Effector memory CD4-positive, alpha-beta T cell (primary cell): Measurements from ENCODE around the gene PGLYRP4.

ENCODE experiments used
- DNase-seq, 3 donors: peaks; one replicate each; pipeline ENCODE4 v3.0.0-alpha.2; 2020
- H3K27ac ChIP-seq: 2 replicates; pipeline ENCODE4 v1.7.0; 2013; ENCODE audit warnings: mild to moderate bottlenecking, low read length, moderate library complexity; ENCODE audit not compliant: insufficient read depth, poor library complexity, severe bottlenecking
- H3K27me3 ChIP-seq: replicated peaks from 2 replicates; pipeline ENCODE4 v1.7.0; 2013; ENCODE audit warnings: mild to moderate bottlenecking, low read length; ENCODE audit not compliant: insufficient read depth, control insufficient read depth, poor library complexity, severe bottlenecking
- H3K36me3 ChIP-seq: 2 replicates; pipeline ENCODE4 v1.7.0; 2013; ENCODE audit warnings: mild to moderate bottlenecking, low read length, moderate library complexity; ENCODE audit not compliant: control insufficient read depth, insufficient read depth
- H3K4me1 ChIP-seq: 2 replicates; pipeline ENCODE4 v1.7.0; 2013; ENCODE audit warnings: low read length, mild to moderate bottlenecking; ENCODE audit not compliant: control insufficient read depth, insufficient read depth, poor library complexity, severe bottlenecking
- H3K4me3 ChIP-seq: 2 replicates; pipeline ENCODE4 v1.7.0; 2013; ENCODE audit warnings: low read length, low read depth, mild to moderate bottlenecking; ENCODE audit not compliant: insufficient read depth, poor library complexity, severe bottlenecking
- H3K9me3 ChIP-seq: 2 replicates; pipeline ENCODE4 v1.7.0; 2013; ENCODE audit warnings: mild to moderate bottlenecking, low read length, moderate library complexity; ENCODE audit not compliant: control insufficient read depth

The PGLYRP4 gene

DNA sequence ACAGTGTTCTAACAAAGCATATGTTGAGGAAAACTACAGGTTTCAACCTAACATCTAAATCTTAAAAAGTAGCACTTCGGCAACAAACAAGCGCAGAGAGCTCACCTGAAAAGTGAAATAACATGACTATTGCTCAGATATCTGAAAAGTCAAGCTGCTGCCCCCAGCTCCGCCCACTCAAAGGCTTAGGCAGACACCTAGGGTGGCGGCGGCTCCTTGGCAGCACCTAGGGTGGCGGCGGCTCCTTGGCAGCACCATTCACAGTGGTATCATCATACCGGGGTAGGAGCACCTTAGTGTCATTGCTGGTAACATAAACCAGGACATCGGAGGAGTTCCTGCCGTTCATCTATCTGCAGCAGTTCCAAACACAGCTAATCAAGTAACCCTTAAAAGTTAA lies 30.9 kb upstream of the PGLYRP4 start:
- Histone ChIP-seq H3K4me3 (no peak overlapping the region), H3K27me3 (no peaks in the 10 kb centered on the region), H3K9me3 (no peaks in the 10 kb centered on the region), H3K27ac (no peak overlapping the region), H3K36me3 (no peaks in the 10 kb centered on the region), H3K4me1 (no peaks in the 10 kb centered on the region)
- no peak for DNase-seq

- H3K27me3 ChIP-seq, result no peaks in the 10 kb centered on the region
- no peaks in the 10 kb centered on the region for H3K36me3 ChIP-seq
- no peak for DNase-seq
- H3K27ac ChIP-seq, result no peak within 1 kb of the TSS
- no peak within 1 kb of the TSS for H3K4me3 ChIP-seq
- H3K9me3 ChIP-seq, result no peaks in the 10 kb centered on the region
- no peaks in the 10 kb centered on the region for H3K4me1 ChIP-seq
Measured at GRCh38 chr1:153375511-153375910, 26.9 kb upstream of the PGLYRP4 start, which contains the start of gene S100A12. TSS of gene S100A12 (minus strand) at chr1:153375621. CDS start at chr1:153374592, 1,029 bp downstream.

DNA sequence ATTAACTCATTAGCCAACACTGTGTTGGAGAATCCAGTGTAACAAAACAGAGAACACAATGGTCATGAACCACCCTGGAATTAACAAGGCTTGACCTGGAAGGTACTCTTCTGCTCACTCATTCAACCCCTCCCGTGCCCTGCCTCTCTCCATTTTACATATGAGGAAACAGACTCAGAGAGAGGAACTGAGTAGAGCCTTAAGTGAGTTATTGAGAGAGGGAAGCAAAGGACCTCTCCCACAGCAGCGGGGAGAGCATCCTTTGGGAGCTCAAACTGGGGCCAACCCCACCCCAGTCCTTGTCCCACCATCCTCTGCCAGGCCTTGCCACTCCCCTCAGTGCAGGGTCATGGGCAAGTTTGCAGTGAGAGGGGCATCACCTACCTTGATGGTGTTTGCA lies 25.4 kb upstream of the PGLYRP4 start:
- no peaks in the 10 kb centered on the region for H3K27me3 ChIP-seq
- no peaks in the 10 kb centered on the region for H3K9me3 ChIP-seq
- no peak overlapping the region for H3K4me3 ChIP-seq
- H3K4me1 ChIP-seq, result no peaks in the 10 kb centered on the region
- no peak for DNase-seq
- H3K27ac ChIP-seq, result no peak overlapping the region
- no peaks in the 10 kb centered on the region for H3K36me3 ChIP-seq

GRCh38 chr1:153372571-153372970 lies 23.9 kb upstream of the PGLYRP4 start:
- no peaks in the 10 kb centered on the region for H3K4me1 ChIP-seq
- H3K27ac ChIP-seq, result no peak overlapping the region

GRCh38 chr1:153371231-153371630 lies 22.6 kb upstream of the PGLYRP4 start:
- no peak for DNase-seq
- H3K4me1 ChIP-seq, result no peaks in the 10 kb centered on the region

More at GRCh38 chr1:153372571-153372970, 23.9 kb upstream of the PGLYRP4 start:
- DNase-seq, result no peak
- H3K9me3 ChIP-seq, result no peaks in the 10 kb centered on the region
- H3K4me3 ChIP-seq, result no peak overlapping the region
- H3K27me3 ChIP-seq, result no peaks in the 10 kb centered on the region
- no peaks in the 10 kb centered on the region for H3K36me3 ChIP-seq

DNA sequence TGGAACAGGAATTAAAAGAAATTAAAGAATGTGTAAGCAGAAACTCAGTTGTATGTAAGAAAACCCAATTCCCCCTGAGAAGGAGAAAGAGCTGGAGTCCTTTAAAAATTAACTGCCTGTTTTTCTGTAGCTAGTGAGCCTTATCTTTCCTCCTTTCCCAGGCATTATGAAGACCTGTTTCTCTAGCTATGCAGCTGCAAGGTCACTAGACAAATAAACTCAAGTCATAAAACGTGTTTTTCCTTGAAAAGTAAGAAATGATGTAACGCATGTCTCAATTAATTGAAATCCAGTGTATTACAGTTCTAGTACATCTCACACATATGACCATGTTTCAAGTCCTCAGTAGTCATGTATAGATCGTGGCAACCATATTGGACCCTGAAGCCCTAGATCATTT lies 21.5 kb upstream of the PGLYRP4 start:
- no peak for DNase-seq
- Histone ChIP-seq H3K4me3 (no peak overlapping the region), H3K4me1 (no peaks in the 10 kb centered on the region), H3K27ac (no peak overlapping the region), H3K27me3 (no peaks in the 10 kb centered on the region), H3K36me3 (no peaks in the 10 kb centered on the region), H3K9me3 (no peaks in the 10 kb centered on the region)

More at GRCh38 chr1:153371231-153371630, 22.6 kb upstream of the PGLYRP4 start:
- Histone ChIP-seq H3K4me3 (no peak overlapping the region), H3K27ac (no peak overlapping the region), H3K27me3 (no peaks in the 10 kb centered on the region), H3K9me3 (no peaks in the 10 kb centered on the region), H3K36me3 (no peaks in the 10 kb centered on the region)

GRCh38 chr1:153368495-153368894 lies 19.9 kb upstream of the PGLYRP4 start:
- Histone ChIP-seq H3K4me1 (no peaks in the 10 kb centered on the region), H3K27me3 (no peaks in the 10 kb centered on the region), H3K9me3 (no peaks in the 10 kb centered on the region), H3K4me3 (no peak overlapping the region), H3K36me3 (no peaks in the 10 kb centered on the region), H3K27ac (no peak overlapping the region)
- DNase-seq, result no peak

- H3K9me3 ChIP-seq, result no peaks in the 10 kb centered on the region
- no peaks in the 10 kb centered on the region for H3K4me1 ChIP-seq
- no peak for DNase-seq
- no peaks in the 10 kb centered on the region for H3K27me3 ChIP-seq
- no peak overlapping the region for H3K27ac ChIP-seq
- H3K4me3 ChIP-seq, result no peak overlapping the region
- no peaks in the 10 kb centered on the region for H3K36me3 ChIP-seq
Measured at GRCh38 chr1:153367090-153367489, 18.4 kb upstream of the PGLYRP4 start.

- H3K4me3 ChIP-seq, result no peak overlapping the region
- no peaks in the 10 kb centered on the region for H3K27me3 ChIP-seq
- no peaks in the 10 kb centered on the region for H3K4me1 ChIP-seq
- DNase-seq, result no peak
- no peak overlapping the region for H3K27ac ChIP-seq
- no peaks in the 10 kb centered on the region for H3K36me3 ChIP-seq
- no peaks in the 10 kb centered on the region for H3K9me3 ChIP-seq
Measured at GRCh38 chr1:153366261-153366660, 17.6 kb upstream of the PGLYRP4 start.

- H3K4me1 ChIP-seq, result no peaks in the 10 kb centered on the region
- no peaks in the 10 kb centered on the region for H3K27me3 ChIP-seq
- H3K27ac ChIP-seq, result no peak overlapping the region
- no peak overlapping the region for H3K4me3 ChIP-seq
- no peaks in the 10 kb centered on the region for H3K9me3 ChIP-seq
- H3K36me3 ChIP-seq, result no peaks in the 10 kb centered on the region
- DNase-seq, result no peak
Measured at GRCh38 chr1:153365696-153366095, 17.1 kb upstream of the PGLYRP4 start.
